H4 (cell line): ENCODE results near the gene NODAL. TPM values are rescaled to one million over a fixed set of nuclear protein-coding genes. Genes with fewer than 3 reads are reported as not detected.
"Not testable (repeated sequence)": the region's sequence is repeated elsewhere in the genome, so short reads cannot be mapped to it uniquely, and the experiment has no call there.

Experiments
- DNase-seq: peaks from one replicate; pipeline ENCODE4 v3.0.0-alpha.2; 2015; ENCODE audit warnings: low spot score
- total RNA-seq: library from RNA; depleted of rRNA; stranded (reverse); fragments of >200 nt; shearing (Covaris generic); gene quantifications from 2 replicates; pipeline ENCODE4 v1.2.3, GENCODE V29; 2014; rRNA removed

NODAL gene
- not detected in 2 replicates for total RNA-seq

GRCh38 chr10:70441161-70441894 lies at the start of gene NODAL:
NODAL (minus strand) TSS chr10:70441681; CDS start chr10:70441667, 14 bp downstream.
- no peak for DNase-seq

GRCh38 chr10:70490142-70490541 lies 48.7 kb upstream of the NODAL start:
- DNase-seq = no peak

- no peak for DNase-seq
Measured at GRCh38 chr10:70487824-70488223, 46.3 kb upstream of the NODAL start.

- not testable (repeated sequence) for DNase-seq
Measured at GRCh38 chr10:70483872-70484271, 42.4 kb upstream of the NODAL start.

- DNase-seq = no peak
Measured at GRCh38 chr10:70482982-70483760, 41.7 kb upstream of the NODAL start.

- no peak for DNase-seq
Measured at GRCh38 chr10:70481831-70482530, 40.5 kb upstream of the NODAL start.

GRCh38 chr10:70481105-70481504 lies 39.6 kb upstream of the NODAL start:
- no peak for DNase-seq

GRCh38 chr10:70480239-70480861 lies 38.9 kb upstream of the NODAL start:
- no peak for DNase-seq

GRCh38 chr10:70479626-70480238 lies 38.3 kb upstream of the NODAL start:
- DNase-seq = no peak

- DNase-seq = no peak
Measured at GRCh38 chr10:70479165-70479581, 37.7 kb upstream of the NODAL start.

- DNase-seq = peak; percentile 54
Measured at GRCh38 chr10:70478191-70479164, 37.0 kb upstream of the NODAL start, which contains the start of gene PALD1. PALD1 (plus strand) TSS chr10:70478767; CDS start chr10:70525952, 47,185 bp downstream.

GRCh38 chr10:70477661-70478162 lies 36.2 kb upstream of the NODAL start:
- DNase-seq = no peak

GRCh38 chr10:70476249-70477035 lies 35.0 kb upstream of the NODAL start:
- no peak for DNase-seq

GRCh38 chr10:70475661-70476060 lies 34.2 kb upstream of the NODAL start:
- DNase-seq = no peak

- peak; percentile 32 for DNase-seq
Measured at GRCh38 chr10:70474780-70475179, 33.3 kb upstream of the NODAL start.

GRCh38 chr10:70472799-70473454 lies 31.4 kb upstream of the NODAL start:
- DNase-seq = no peak

GRCh38 chr10:70466951-70467350 lies 25.5 kb upstream of the NODAL start:
- DNase-seq = no peak

- DNase-seq = no peak
Measured at GRCh38 chr10:70465832-70466231, 24.4 kb upstream of the NODAL start.

GRCh38 chr10:70465278-70465677 lies 23.8 kb upstream of the NODAL start:
- DNase-seq = no peak
